ENCODE measurements around the gene FBXO46. TPM values are rescaled to one million over a fixed set of nuclear protein-coding genes. Genes with fewer than 3 reads are reported as not detected.
A peak's percentile ranks its signal among the peaks of the same experiment; 100 is the strongest.

The FBXO46 gene
- total and polyA plus RNA-seq, 2 of the 13 experiments (the other 11 are each of a cell fraction or from before 2014, with no cell fraction given) = 6.2 to 6.4 TPM

DNA sequence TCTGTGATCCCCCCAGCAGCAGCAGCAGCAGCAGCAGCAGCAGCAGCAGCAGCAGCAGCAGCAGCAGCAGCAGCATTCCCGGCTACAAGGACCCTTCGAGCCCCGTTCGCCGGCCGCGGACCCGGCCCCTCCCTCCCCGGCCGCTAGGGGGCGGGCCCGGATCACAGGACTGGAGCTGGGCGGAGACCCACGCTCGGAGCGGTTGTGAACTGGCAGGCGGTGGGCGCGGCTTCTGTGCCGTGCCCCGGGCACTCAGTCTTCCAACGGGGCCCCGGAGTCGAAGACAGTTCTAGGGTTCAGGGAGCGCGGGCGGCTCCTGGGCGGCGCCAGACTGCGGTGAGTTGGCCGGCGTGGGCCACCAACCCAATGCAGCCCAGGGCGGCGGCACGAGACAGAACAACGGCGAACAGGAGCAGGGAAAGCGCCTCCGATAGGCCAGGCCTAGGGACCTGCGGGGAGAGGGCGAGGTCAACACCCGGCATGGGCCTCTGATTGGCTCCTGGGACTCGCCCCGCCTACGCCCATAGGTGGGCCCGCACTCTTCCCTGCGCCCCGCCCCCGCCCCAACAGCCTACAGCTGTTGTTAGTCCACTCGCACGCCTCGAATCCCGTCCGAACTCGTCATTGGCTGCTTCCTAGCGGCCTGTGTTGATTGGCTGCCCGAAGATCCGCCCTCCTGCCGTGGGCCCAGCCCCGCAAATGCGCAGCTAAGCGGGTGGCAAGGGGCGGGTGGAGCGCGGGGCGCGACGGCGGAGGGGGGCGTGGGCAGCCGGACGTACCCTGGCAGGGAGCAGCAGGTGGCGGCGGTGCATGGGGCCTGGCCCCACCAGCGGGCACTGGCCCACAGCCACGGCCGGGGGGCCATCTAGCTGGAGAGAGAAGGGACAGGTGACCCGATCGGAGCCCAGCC, 39.8 kb upstream of the FBXO46 start (continued):
- TF ChIP-seq, protein P1, sequence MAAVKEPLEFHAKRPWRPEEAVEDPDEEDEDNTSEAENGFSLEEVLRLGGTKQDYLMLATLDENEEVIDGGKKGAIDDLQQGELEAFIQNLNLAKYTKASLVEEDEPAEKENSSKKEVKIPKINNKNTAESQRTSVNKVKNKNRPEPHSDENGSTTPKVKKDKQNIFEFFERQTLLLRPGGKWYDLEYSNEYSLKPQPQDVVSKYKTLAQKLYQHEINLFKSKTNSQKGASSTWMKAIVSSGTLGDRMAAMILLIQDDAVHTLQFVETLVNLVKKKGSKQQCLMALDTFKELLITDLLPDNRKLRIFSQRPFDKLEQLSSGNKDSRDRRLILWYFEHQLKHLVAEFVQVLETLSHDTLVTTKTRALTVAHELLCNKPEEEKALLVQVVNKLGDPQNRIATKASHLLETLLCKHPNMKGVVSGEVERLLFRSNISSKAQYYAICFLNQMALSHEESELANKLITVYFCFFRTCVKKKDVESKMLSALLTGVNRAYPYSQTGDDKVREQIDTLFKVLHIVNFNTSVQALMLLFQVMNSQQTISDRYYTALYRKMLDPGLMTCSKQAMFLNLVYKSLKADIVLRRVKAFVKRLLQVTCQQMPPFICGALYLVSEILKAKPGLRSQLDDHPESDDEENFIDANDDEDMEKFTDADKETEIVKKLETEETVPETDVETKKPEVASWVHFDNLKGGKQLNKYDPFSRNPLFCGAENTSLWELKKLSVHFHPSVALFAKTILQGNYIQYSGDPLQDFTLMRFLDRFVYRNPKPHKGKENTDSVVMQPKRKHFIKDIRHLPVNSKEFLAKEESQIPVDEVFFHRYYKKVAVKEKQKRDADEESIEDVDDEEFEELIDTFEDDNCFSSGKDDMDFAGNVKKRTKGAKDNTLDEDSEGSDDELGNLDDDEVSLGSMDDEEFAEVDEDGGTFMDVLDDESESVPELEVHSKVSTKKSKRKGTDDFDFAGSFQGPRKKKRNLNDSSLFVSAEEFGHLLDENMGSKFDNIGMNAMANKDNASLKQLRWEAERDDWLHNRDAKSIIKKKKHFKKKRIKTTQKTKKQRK (IDR thresholded peaks at IDR 0.05; ENCODE audit: low read length) = no peak
- TF ChIP-seq MLLT10 (CRISPR knock-in tag; IDR thresholded peaks at IDR 0.05) = no peak
- no peak for TF ChIP-seq MAF1 (CRISPR knock-in tag; IDR thresholded peaks at IDR 0.05; ENCODE audit: borderline replicate concordance)
- TF ChIP-seq, protein P2, sequence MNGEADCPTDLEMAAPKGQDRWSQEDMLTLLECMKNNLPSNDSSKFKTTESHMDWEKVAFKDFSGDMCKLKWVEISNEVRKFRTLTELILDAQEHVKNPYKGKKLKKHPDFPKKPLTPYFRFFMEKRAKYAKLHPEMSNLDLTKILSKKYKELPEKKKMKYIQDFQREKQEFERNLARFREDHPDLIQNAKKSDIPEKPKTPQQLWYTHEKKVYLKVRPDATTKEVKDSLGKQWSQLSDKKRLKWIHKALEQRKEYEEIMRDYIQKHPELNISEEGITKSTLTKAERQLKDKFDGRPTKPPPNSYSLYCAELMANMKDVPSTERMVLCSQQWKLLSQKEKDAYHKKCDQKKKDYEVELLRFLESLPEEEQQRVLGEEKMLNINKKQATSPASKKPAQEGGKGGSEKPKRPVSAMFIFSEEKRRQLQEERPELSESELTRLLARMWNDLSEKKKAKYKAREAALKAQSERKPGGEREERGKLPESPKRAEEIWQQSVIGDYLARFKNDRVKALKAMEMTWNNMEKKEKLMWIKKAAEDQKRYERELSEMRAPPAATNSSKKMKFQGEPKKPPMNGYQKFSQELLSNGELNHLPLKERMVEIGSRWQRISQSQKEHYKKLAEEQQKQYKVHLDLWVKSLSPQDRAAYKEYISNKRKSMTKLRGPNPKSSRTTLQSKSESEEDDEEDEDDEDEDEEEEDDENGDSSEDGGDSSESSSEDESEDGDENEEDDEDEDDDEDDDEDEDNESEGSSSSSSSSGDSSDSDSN (CRISPR knock-in tag; IDR thresholded peaks at IDR 0.05) = peak; percentile 43; the same call in 1 of the 2 replicates
- TF ChIP-seq, protein P3, sequence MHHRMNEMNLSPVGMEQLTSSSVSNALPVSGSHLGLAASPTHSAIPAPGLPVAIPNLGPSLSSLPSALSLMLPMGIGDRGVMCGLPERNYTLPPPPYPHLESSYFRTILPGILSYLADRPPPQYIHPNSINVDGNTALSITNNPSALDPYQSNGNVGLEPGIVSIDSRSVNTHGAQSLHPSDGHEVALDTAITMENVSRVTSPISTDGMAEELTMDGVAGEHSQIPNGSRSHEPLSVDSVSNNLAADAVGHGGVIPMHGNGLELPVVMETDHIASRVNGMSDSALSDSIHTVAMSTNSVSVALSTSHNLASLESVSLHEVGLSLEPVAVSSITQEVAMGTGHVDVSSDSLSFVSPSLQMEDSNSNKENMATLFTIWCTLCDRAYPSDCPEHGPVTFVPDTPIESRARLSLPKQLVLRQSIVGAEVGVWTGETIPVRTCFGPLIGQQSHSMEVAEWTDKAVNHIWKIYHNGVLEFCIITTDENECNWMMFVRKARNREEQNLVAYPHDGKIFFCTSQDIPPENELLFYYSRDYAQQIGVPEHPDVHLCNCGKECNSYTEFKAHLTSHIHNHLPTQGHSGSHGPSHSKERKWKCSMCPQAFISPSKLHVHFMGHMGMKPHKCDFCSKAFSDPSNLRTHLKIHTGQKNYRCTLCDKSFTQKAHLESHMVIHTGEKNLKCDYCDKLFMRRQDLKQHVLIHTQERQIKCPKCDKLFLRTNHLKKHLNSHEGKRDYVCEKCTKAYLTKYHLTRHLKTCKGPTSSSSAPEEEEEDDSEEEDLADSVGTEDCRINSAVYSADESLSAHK (CRISPR knock-in tag; IDR thresholded peaks at IDR 0.05; ENCODE audit: borderline replicate concordance) = no peak
- TF ChIP-seq, protein P4, sequence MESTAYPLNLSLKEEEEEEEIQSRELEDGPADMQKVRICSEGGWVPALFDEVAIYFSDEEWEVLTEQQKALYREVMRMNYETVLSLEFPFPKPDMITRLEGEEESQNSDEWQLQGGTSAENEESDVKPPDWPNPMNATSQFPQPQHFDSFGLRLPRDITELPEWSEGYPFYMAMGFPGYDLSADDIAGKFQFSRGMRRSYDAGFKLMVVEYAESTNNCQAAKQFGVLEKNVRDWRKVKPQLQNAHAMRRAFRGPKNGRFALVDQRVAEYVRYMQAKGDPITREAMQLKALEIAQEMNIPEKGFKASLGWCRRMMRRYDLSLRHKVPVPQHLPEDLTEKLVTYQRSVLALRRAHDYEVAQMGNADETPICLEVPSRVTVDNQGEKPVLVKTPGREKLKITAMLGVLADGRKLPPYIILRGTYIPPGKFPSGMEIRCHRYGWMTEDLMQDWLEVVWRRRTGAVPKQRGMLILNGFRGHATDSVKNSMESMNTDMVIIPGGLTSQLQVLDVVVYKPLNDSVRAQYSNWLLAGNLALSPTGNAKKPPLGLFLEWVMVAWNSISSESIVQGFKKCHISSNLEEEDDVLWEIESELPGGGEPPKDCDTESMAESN (CRISPR knock-in tag; conservative IDR thresholded peaks at IDR 0.05) = peak; percentile 55; the same call in 1 of the 2 replicates
- TF ChIP-seq, protein P5, sequence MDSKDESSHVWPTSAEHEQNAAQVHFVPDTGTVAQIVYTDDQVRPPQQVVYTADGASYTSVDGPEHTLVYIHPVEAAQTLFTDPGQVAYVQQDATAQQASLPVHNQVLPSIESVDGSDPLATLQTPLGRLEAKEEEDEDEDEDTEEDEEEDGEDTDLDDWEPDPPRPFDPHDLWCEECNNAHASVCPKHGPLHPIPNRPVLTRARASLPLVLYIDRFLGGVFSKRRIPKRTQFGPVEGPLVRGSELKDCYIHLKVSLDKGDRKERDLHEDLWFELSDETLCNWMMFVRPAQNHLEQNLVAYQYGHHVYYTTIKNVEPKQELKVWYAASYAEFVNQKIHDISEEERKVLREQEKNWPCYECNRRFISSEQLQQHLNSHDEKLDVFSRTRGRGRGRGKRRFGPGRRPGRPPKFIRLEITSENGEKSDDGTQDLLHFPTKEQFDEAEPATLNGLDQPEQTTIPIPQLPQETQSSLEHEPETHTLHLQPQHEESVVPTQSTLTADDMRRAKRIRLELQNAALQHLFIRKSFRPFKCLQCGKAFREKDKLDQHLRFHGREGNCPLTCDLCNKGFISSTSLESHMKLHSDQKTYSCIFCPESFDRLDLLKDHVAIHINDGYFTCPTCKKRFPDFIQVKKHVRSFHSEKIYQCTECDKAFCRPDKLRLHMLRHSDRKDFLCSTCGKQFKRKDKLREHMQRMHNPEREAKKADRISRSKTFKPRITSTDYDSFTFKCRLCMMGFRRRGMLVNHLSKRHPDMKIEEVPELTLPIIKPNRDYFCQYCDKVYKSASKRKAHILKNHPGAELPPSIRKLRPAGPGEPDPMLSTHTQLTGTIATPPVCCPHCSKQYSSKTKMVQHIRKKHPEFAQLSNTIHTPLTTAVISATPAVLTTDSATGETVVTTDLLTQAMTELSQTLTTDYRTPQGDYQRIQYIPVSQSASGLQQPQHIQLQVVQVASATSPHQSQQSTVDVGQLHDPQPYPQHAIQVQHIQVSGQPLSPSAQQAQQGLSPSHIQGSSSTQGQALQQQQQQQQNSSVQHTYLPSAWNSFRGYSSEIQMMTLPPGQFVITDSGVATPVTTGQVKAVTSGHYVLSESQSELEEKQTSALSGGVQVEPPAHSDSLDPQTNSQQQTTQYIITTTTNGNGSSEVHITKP (CRISPR knock-in tag; IDR thresholded peaks at IDR 0.05; ENCODE audit: low read depth) = no peak
- no peak for TF ChIP-seq ZNF567 (CRISPR knock-in tag; IDR thresholded peaks at IDR 0.05; ENCODE audit: borderline replicate concordance)
- peak; percentile 53 for TF ChIP-seq HDAC2 (CRISPR knock-in tag; IDR thresholded peaks at IDR 0.05)
- TF ChIP-seq SUZ12 (IDR thresholded peaks at IDR 0.05; ENCODE audit: low read depth, low read length) = no peak
- TF ChIP-seq SETDB1 (CRISPR knock-in tag; IDR thresholded peaks at IDR 0.05; ENCODE audit: borderline replicate concordance) = no peak
- TF ChIP-seq GABPA (IDR thresholded peaks at IDR 0.05; ENCODE audit: low read depth, low read length) = no peak
- peak; percentile 25; the same call in 1 of the 2 replicates for TF ChIP-seq GABPA (CRISPR knock-in tag; IDR thresholded peaks at IDR 0.05; ENCODE audit: low read depth)
